GM19193 (cell line): ENCODE measurements around the gene COL13A1.

Experiments
- POLR2A ChIP-seq: IDR thresholded peaks from 4 replicates; pipeline ENCODE4 v1.6.1; 2011; ENCODE audit not compliant: insufficient read depth, insufficient read length; ENCODE audit errors: extremely low read depth

COL13A1 gene

DNA sequence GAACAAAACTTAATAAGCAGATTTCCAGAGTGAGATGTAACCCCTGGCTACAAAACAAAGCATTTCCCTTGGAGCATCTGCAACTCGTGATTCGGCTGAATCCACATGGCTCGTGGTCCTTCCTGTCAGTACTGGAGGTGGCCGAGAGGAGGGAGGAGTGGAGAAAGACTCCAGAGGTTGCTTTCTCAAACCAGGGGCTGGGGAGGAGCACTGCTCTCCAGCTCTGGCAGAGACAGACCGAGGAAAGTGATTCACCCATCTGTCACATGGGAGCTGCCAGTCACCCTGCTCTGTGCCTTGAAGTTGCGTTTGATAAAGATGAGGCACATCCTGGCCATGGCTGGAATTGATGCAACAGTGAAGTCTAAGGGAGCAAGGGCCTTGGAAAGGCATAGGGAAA is 72.7 kb downstream of the COL13A1 start:
- TF ChIP-seq POLR2A = no peak

DNA sequence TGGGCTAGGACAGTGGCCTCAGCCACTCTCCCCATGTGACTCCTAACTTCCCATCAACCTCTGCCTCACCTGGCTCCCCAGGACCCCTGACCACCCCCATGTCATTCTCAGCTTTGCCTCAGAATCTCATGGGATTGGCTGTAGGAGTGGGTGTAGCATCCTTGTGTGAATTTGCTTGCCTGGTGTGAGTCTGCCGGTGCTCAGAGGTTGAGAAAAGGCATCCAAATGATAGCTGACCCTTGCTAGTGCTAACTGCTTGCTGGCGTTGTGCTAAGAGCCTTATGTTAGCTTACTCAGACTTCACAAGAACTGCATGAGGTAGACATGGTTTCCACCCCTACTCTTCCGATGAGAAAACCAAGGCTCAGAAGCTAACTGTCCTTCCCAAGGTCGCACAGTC is 74.2 kb downstream of the COL13A1 start:
- TF ChIP-seq POLR2A = no peak

DNA sequence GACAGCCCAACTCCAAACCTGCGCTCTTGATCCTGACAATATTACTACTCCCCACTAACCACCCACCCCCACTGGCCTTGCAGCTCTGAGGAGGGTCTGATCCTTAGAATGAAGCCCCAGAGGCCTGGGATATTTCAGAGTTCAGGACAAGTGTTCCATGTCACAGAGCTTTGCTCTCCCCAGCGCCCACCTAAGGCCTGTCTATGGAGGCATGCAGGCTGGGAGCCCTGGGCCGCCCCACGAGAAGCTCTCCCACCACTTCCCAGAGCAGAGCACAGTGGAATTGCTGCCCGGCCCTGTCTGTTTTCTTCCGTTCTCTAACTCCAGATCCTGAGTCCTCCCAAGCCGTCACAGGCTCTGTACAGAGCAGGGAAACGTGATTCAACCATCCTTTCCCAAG is 74.6 kb downstream of the COL13A1 start:
- no peak for TF ChIP-seq POLR2A

DNA sequence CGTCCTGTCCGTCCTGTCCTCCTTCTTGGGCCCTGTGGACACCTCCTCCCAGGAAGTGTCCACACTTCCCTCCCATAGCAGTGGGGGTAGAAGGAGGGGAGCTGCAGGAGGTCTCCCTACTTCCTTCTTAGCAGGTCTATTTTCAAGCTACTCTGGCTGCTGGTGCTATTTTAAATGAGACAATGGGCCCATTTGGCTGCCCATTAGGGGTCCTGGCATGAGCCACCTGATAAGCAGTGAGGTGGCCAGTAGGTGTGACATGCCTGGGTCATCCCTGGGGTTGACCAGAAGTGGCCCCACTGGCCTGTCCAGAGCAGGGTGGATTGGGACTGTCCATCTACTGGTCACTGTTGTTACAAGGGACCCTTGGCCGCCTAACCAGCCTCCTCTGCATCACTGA is 75.2 kb downstream of the COL13A1 start:
- no peak for TF ChIP-seq POLR2A

DNA sequence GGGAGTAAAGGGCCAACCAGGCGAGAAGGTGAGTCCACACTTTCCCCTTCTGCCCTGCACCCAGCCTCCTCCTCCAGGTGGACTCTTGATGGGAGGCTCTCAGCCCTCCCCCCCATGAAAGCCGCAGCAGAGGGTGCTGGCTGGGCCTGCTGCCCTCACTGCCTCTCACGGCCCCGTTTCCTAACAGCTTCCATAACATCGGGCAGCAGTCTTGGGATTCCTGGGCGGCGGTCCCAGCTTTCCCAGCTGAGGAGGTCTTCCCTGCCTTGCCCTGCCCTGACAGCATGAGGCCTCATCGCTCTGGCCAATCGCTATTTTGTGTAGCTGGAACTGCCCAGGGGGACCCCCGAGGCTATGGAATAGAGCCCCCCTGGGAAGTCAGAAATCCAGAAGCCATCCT is 76.3 kb downstream of the COL13A1 start:
- no peak for TF ChIP-seq POLR2A

DNA sequence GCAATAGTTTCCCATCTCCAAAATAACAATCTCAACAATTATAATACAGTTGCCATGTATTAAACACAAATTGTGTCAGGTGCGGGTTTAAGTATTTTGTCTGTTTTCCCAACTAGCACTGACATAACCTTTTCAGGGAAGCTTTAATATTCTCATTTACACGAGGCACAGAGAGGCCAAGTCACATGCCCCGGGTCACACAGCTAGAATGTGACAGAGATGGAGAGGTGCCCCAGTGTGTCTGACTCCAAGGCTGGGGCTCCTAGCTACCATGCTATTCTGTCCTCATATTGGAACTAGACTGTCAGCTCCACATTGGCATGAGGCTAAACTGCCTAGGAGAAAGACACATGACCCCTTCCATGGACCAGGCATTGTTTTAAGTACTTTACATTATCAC is 77.2 kb downstream of the COL13A1 start:
- no peak for TF ChIP-seq POLR2A

DNA sequence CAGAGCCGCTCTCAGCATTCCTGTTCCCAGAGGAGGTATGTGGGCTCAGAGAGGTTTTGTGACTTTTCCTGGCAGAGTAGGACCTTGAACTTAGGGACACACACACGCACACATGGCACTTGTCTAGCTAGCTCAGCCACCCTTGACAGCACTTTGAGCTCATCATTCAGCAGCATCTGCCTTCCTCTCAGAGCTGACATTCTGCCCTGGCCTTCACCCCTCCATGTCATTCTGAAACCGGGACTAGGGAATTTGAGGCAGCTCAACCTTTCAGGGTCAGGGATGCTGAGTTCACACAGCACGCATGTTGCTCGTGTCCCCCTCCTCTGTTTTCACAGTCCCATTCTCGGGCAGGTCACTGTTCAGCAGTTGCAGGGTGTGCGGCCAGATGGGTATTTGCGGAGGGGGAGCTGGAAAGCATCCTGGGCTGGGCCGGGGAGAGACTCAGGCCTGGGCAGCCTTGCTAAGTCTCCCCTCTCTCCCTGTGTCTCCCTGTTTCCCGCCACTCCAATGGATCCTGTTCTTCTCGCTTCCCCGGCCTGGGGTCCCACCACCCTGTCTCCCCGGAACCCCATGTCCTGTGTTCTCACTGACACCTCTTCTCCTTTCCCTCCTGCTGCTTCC is 78.0 kb downstream of the COL13A1 start:
- no peak for TF ChIP-seq POLR2A

DNA sequence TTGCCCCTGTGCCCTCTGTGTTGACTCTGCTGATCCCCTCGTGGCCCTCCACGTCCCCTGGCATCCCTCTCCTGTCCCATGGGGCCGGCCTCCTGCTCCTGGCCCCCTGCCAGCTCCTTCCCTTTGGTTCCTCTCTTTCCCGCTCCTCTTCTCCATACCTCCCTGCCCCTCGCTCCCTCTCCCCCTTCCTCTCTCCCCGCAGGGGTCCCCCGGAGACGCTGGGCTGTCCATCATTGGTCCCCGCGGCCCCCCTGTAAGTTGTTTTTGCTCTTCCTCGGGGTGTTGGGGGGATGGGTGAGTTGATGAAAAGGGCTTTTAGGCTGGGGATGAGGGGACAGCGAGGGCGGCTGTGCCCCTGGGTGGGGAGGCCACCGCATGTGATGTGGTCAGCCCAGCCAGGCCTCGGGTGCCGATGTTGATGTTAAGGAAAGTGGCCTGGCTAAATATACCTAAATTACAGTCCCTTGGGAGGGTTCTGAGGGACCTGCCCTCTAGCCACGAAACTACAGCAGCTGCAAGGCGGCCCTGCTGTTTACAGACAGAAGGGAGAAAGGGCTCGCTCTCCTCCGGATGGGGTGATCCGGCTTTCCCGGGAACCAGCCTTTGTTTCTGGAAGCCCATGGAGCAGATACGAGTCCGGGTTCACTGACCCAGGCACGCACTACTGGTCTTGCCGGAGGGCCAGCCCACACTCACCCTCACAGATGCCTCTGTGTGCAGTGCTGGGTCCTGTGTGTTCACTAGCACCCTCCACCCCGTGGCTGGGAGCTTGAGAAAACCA is 78.8 kb downstream of the COL13A1 start:
- no peak for TF ChIP-seq POLR2A

DNA sequence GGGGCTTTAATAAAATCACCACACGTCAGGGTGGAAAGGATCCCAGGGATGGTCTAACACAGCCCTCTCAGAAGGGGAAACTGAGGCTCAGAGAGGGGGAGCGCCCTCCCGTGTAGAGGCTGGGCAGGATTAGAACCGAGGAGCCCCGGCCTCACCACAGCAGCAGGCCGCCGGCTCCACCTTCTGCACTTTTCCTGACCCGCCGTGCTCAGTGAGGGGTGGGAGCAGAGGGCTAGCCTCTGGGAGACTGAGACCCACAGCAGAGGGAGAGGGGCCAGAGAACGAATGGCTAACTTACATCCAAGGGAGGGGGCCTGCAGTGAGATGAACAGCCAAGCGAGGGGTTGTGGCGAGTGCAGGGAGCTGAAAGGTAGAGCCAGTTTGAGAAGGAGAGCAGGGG is 79.5 kb downstream of the COL13A1 start:
- TF ChIP-seq POLR2A = no peak

DNA sequence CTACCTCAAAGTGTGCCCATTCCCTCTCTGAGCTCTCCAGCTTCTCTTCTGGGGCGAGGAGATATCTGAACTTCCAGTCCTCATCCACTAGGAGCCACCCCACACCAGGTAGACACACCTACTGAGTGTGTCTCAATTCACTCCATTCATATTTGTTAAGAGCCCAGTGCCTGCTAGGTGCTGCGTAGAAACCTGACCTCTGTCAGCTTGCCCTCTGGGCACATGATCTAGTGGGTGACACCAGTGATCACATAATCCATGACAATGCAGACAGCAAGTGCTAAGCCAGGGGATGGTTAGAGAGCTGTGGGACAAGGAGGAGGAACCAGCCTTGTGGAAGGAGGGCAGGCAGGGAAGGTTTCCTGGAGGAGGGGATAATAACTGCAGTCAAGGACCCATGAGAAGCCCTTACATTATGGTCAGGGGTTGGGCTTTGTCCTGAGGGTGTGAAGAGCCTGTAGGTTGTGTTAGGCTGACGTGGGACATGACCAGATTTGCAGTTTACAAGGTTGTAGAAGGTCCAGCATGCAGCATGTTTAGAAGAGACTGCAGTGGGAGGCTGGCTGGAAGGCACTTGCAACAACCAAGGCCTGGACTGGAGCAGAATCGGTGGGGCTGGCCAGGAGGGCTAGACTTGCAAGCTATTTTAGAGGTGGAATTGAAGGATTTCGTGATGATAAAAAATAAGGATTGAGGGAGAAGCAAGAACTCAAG is 81.8 kb downstream of the COL13A1 start:
- TF ChIP-seq POLR2A = no peak

DNA sequence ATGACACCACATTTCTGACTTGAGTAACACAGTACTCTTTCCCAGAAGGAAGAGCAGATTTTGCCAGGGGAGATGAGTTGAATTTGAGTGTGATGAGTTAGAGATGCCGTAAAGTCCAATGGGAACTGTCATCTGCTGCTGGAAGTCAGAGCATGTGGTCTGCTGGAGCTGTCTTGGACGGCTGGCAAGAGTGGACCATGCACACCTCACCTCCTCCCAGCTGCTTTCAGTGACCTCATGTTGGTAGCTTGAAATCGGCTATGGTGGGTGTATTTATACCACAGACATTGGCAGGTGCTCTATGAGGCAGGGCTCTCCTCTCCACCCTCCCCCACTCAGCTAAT is 82.3 kb downstream of the COL13A1 start:
- TF ChIP-seq POLR2A = no peak

DNA sequence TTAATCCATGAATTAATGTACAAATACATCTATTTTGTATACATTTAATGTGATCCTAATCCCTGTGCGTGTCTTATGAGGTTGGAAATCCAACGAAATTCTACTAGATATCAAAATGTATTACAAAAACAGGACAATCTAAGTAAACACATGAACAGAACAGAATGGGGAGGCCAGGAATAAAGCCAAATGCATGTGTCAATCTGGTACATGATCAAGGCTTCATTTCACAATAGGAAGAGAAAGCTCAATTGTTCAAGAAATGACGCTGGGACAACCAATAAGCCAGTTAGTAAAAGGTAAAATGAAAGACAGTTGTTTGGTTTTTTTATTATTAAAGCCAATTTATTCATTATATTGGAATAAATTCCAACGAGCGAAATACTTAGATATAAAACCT is 83.0 kb downstream of the COL13A1 start:
- no peak for TF ChIP-seq POLR2A

DNA sequence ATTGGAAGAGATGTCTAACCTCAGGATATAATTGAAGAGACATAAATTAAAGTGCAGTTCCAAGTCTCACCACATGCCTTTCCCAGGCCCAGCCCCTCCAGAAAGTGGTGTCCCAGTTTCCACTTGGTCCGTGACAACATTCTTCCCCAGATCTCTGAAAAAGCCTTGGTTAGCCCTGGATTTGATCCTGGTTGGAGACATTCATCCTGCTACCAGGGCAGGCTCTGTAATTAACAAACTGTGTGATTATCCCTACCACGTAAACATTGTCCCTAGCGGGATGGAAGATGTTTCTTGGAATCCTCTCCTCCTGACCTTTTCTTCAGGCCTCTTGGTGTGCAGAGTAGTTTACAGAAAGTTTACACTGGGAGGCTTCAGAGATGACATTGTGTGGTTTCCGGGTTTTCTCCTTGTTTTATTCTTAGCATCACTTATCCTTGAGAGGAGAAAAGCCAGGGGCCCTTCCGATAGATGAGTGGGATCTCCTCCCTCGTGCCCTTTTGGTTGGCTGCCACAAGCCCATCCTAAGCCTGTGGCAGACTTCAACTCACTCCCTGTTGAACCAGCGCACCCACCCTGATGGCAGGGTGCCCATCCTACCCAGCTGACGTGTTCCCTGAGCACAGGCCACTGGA is 83.8 kb downstream of the COL13A1 start:
- no peak for TF ChIP-seq POLR2A

DNA sequence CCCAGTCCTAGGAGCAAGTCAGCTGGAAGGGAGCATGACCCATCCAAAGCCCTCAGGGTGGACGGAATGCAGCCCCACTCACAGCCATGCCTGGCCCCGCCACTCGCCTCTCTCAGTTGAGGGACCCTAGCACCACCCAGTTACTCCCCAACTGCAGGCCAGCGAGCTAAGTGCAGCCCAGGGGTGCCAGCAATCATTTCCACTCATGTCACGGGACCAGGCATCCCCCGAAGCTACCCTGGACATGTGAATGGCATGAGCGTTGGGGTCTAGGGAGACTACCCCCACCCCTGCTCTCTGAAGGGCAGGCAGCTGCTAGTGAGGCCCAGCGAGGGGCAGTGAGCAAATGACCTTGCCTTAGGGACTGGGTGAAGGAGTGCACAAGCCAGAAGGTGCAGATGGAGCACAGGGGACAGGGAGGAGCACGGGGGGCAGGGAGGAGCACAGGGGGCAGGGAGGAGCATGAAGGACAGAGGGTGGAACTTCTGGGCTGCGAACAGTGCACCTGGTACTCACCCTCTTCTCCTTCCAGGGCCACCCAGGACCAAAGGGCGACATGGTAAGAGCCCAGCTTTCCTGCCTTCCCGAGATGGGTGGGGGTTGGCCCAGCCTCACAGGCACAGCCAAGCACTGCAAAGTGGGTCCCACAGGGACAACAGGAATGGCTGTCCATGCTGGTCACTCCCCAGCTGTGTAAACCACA is 87.3 kb downstream of the COL13A1 start:
- no peak for TF ChIP-seq POLR2A
